SU-DHL-6 (cell line): ENCODE data around the gene PRDX4.

Source experiments
- CTCF ChIP-seq: fragments of 200-600 bp; sonication (generic); IDR thresholded peaks from one replicate; pipeline ENCODE4 v1.5.1; 2017; ENCODE audit warnings: antibody characterized with exemption, mild to moderate bottlenecking, low read length, moderate library complexity; ENCODE audit not compliant: insufficient read depth, poor library complexity, severe bottlenecking
- EZH2phosphoT487 ChIP-seq: fragments of 200-600 bp; sonication (generic), shearing (Covaris generic); conservative IDR thresholded peaks from 2 replicates; pipeline ENCODE4 v1.6.1; 2018; ENCODE audit warnings: mild to moderate bottlenecking, antibody characterized with exemption, low read length, moderate library complexity, mixed read lengths

GRCh38 chrX:23623797-23624196, 43.5 kb upstream of the PRDX4 start:
- TF ChIP-seq EZH2phosphoT487 (no peak), CTCF (no peak)
